NCI-H460 (cell line): ENCODE data around the gene ERGIC1. TPM values are rescaled to one million over a fixed set of nuclear protein-coding genes. Genes with fewer than 3 reads are reported as not detected.
"Not testable (repeated sequence)": the region's sequence is repeated elsewhere in the genome, so short reads cannot be mapped to it uniquely, and the experiment has no call there.

Experiments used
- DNase-seq: peaks from one replicate; pipeline ENCODE4 v3.0.0-alpha.2; 2016; ENCODE audit warnings: low read depth; ENCODE audit errors: extremely low read depth
- total RNA-seq: library from RNA; depleted of rRNA; stranded (reverse); fragments of >200 nt; shearing (Covaris generic); gene quantifications from 2 replicates; pipeline ENCODE4 v1.2.3, GENCODE V29; 2014

ERGIC1 gene
- total RNA-seq, 1 experiment from 2014 or later, result 189 TPM

DNA sequence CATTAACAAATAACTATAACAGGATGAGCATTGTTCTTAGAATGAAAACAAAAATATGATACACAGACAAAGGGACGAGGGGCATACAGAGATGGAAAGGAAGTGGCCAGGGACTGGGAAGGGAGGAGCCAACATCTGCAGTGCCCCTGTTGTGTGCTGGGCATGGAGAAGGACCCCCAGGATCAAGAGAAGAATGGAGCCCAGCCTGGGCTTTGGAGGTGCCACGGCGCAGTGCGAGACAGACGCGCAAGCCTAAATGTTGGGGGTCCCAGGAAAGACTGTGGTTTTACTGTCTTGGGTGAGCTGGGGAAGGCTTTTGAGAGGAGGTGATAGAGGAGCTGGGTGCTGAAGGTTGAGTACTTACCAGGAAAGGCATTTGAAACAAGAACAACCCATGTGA is 34.6 kb upstream of the ERGIC1 start:
- DNase-seq, result no peak

DNA sequence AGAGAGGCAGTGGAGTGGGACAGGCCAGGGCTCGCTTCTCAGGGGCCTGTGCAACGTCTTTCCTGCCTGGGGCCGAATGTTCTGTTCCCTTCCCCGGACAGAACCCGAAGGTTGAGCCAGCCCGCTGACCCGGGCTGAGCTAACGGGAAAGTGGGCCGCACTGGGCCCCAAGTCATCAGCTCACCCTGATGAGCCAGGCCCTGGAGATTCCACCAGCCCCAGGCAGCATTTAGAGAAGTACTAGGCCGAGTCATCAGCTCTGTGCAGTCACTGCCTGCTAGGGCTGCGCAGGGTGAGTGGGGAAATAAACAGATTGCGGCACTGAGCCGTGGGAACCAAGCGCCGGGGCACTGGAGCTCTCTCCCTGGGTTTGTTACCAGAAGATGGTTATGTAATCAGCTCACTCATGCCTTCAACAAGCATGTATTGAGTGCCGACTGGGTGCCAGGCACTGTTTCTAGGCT is 33.9 kb upstream of the ERGIC1 start:
- no peak for DNase-seq

DNA sequence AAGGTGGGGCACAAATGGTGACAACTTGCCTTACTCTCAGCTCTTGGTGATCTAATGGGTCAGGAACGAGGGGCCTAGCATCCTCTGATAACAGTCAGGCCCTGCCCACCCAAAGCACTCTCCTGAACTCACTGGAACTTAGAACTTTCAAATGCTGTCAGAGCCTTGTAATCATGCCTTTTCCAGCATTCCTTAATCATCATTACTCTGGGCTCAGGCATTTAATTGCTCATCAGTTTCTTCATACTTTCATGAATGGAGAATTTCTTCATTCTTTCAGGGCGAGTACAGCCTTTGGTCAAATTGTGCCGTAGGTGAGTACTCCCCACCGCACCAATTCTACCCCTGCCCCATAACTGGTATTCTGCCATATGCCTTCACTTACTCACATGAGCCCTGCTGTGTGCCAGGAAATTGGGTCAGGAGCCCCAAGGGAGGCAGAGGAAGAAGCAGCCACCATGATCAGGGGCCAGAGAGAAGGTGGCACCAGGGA is 32.8 kb upstream of the ERGIC1 start:
- DNase-seq, result no peak

DNA sequence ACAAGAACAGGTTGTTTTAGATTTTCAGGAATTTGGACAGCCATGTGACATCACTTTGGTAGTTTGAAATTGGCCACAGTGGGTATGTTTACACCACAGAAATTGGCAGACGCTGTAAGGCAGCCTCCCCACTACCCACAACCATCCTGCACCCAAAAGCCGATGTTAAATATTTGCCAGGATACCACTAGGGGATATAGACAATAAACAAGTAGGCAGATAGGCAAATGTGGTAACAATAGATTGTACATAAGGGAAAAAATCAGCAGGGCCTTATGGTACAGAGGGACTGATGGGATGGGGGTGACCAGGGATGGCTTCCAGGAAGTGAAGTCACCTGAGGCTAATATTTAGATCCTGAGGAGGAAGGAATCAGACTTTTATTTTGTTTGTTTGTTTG is 31.9 kb upstream of the ERGIC1 start:
- no peak for DNase-seq

DNA sequence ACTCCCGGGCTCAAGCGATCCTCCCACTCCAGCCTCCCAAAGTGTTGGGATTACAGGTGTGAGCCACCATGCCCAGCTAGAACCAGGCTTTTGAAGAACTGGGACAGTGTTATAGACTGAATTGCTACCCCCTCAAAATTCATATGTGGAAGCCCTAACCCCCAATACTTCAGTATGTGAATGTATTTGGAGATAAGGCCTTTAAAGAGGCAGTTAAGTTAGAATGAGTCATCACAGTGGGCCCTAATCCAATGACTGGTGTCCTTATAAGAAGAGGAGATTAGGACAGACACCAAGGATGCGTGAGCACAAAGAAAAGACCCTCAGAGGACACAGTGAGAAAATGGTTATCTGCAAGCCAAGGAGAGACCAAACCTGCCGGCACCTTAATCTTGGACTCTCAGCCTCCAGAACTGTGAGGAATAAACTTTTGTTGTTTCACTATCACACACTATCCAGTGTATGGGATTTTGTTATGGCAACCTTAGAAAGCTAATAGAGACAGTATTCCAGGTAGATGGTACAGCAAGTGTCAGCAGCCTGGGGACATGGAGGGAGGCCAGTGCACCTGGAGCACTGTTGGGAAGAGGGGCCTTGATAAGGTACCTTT is 31.4 kb upstream of the ERGIC1 start:
- DNase-seq, result no peak

DNA sequence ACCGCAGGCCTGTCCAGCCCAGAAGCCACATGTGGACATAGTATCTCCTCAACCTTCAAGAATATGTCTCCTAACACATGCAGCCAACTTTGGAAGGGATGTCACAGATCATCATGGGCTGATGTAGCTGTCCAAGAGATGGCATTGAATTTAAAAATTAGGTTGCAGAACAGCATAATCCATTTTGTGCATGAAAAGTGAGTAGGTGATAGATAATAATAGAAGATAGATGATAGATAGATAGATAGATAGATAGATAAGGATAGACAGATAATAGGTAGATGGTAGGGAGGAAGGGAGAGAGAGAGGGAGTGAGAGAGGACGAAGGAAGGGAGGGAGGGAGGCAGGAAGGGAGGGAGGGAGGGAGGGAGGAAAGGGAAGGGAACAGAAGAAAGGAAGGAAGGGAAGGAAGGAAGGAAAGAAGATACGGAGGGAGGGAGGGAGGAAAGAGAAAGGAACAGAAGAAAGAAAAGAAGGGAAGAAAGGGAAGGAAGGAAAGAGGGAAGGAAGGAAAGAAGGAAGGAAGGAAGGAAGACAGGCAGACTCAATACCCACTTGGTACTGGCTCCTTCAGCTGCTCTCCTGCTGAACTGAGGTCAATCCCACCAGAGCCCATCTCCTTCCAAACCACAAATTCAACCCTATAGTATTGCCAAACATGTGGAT is 28.9 kb upstream of the ERGIC1 start:
- no peak for DNase-seq

DNA sequence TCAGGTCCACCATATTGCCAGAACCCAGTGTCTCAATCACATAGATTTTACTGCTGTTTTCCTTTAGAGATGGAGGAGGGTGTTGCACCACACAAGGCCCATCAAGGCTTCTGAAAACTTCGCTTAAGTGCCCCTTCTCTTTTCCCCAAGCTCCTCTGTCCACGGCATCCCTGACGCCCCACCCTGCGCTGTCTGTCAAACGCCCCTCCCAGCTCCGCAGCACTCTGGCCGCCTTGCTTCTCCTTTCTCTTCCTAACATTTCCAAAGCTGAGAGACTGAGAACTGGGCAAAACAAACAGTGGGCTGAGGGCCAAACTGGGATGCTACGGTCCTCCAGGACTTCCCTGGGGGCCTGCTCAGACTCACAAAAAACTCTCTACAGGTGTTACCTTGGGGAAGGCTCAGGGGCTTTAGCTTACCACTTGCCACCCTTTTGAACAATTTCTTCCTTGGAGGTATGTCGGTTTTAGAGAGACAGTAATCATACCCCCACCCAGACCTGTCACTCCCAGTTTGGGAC is 28.3 kb upstream of the ERGIC1 start:
- no peak for DNase-seq

DNA sequence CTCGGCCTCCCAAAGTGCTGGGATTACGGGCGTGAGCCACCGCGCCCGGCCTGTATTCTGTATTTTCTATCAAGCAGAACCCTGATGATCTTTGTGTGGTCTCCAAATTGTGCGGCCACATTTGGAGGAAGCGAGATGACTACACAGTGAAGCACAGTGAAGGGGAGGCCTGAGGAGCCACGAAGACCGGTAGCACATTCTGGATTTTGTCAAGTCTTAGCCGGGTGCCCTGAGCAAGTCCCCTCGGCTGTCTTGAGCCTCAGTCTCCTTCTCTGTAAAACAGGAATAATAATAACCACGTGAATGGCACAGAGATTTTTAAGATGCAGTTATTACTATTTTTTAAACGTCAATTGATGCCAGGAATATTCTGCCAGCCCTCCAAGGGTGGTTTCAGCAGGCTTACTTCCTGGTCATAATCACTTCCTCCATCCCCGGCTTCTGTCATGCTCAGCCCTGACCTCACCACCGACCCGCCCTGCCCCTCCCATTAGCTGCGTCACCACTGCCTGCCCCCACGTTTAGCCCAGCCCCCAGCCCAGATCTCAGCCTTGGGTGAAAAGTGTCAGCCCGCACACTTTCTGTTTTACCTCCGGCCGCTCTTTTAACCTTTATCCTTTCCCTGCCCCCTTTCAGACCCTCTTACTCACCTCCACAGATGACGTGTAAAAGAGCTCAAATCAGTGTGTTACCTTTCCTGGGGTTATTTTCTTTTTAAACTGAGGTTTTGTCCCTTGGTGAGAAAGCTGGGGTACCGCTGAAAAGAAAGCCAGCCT is 27.0 kb upstream of the ERGIC1 start:
- DNase-seq, result peak; percentile 93

DNA sequence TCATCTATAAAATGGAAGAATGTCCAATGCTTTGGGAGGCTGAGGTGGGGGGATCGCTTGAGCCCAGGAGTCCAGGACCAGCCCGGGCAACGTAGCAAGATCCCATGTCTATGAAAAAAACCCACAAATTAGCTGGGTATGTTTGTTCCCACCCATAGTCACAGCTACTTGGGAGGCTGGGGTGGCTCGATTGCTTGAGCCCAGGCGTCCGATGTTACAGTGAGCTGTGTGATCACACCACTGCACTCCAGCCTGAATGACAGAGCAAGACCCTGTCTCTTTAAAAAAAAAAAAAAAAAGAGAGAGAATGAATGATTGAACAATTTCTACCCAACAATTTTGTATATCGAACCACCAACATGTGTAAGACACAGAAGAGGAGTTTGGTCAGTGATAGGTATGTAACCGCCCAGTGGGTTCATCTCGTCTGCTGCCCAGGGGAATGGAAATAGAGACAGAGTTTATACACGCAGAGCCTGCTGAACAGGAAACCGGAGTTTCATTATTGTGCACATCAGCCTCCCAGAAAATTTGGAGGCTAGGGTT is 26.2 kb upstream of the ERGIC1 start:
- no peak for DNase-seq

DNA sequence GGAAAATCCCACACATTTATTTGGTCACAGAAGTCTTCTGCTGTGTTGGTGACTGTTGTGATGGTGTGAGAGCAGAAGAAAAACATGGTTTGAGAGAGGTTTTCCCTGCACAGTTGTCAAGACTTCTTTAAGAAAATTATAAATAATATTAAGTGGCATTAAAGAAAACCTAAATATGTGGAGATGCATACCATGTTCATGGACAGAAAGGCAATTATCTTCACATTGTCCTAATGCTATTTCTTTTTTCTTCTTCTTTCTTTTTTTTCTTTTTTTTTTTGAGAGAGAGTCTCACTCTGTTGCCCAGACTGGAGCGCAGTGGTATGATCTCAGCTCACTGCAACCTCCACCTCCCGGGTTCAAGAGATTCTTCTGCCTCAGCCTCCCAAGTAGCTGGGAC is 24.3 kb upstream of the ERGIC1 start:
- DNase-seq, result no peak

DNA sequence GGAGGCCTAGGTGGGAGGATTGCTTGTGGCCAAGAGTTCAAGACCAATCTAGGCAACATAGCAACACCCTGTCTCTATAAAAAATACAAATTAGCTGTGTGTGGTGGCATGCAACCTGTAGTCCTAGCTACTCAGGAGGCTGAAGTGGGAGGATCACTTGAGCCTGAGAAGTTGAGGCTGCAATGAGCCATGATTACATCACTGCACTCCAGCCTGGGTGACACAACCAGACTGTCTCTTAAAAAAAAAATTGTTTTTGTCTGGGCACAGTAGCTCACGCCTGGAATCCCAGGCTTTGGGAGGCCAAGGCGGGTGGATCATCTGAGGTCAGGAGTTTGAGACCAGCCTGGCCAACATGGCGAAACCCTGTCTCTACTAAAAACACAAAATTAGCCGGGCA is 23.1 kb upstream of the ERGIC1 start:
- not testable (repeated sequence) for DNase-seq

DNA sequence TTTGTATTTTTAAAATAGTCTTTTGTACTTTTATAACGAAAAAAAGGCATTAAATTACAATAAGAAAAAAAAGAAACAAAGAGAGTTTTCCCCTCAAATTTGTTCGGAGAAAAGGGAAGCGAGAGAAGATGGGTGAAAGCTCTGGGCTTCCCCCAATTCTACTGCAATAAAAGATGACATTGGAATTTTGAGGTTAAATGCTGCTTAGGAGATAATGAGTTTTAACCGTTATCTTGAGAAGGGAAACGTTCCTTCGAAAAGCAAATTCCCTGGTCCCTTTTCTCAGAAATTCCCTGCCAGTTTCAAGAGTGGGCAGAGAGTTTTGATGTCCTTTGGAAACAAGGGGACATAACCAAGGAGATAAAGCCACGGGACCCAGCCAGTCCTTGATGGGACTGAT is 18.4 kb upstream of the ERGIC1 start:
- no peak for DNase-seq

DNA sequence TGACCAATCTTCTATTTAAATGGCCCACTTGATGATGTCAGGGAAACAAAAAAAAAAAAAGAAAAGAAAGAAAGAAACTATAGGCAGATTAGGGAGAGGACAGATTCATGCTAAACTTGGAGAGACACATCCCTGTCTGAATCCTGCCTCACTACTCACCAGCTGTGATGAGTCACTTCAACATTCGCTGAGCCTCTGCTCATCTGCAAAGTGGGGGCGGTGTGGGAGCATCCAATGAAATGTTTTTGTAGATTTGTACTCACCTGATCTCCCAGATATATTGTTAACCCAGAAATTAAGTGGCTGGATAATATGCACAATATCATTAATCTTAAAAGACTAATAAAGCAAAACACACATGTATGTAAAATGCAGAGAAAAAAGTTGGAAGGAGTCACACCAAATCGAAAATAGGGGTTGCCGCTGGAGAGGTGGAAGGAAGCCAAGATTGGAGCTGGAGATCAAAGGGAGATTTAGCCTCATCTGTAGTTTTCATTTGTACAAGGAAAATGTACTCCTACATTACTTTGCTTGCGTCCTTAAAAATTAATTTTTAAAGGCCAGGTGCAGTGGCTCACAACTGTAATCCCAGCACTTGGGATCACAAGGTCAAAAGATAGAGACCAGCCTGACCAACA is 17.0 kb upstream of the ERGIC1 start:
- DNase-seq, result no peak

DNA sequence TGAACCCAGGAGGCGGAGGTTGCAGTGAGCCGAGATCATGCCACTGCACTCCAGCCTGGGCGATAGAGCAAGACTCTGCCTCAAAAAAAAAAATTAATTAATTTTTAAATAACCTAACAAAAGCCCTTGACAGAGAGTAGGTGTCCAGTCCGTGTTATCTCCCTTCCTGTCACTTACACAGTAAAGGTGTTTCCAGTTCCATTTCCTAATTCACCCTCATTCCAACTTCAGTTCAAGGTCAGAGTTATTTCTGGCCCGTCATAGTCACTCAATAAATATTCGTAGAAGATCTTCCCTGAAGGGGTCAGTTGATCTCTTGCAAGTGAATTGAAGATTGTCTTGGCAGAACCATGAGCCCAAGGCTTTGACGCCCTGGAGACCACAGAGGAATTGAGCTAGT is 16.4 kb upstream of the ERGIC1 start:
- DNase-seq, result no peak

DNA sequence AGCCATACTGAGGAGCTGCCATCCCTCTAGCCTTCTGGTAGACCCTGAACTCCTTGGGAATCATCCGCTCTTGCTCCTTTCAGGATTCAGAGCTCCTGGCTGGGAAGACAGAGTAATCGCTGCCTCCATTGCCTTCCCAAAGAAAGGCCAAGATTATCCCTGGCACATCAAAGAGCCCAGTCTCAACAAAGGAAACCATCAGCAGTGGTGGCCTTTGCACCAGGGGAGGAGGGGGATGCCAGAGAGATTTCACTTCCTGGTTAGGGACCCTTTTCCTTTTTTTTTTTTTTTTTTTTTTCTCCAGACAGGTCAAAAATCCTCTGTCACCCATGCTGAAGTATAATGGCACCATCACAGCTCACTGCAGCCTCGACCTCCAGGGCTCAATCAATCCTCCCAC is 16.0 kb upstream of the ERGIC1 start:
- no peak for DNase-seq

DNA sequence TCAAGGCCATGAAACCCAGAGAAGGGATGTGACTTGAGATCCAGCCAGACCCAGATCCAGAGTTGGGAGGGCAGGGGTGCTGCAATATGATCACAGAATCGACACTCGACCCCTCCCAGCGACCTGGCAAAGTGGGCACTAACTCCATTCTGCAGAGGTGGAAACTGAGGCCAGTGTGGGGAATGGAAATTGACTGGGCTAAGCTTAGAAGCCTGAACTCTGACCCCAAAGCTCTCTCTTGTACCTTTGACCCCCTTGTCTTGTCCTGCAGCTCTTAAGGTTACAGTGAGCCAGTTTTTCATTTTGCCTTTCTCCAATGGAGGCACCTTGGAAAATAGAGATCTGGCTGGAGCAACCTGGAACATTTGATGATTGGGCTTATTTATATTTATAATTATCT is 14.5 kb upstream of the ERGIC1 start:
- DNase-seq, result no peak

DNA sequence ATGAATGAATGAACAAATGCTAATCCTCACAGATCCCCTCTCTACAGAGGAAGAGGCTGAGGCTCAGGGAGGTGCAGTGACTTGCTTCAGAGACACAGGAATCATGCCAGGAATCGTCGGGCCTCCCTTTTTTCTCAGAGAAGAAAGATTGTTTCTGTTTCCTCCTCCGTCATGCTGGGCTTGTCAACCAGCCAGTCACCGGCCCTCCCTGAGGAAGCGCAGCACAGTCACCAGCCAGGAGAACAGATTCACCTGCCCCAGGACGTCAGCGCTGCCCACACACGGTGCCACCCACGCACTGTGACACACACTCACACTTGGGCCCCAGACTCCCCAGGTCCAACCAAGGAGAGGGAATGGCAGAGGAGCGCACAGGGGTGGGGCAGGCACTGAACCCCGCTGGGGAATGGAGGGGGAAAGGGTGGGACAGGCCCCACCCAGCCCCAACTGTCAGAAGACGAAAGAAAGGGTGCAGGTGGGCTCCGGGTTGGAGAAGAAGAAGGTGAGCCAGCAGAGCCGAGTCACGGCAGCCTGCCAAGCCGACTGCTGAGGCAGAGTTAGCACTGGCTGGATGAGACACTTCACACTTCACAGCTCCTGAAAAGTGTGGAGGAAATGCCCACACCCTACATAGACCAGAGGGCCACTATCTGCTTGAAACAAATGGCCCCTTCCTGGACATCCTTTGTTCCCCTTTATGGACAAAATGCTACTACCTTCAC is 13.8 kb upstream of the ERGIC1 start:
- no peak for DNase-seq

DNA sequence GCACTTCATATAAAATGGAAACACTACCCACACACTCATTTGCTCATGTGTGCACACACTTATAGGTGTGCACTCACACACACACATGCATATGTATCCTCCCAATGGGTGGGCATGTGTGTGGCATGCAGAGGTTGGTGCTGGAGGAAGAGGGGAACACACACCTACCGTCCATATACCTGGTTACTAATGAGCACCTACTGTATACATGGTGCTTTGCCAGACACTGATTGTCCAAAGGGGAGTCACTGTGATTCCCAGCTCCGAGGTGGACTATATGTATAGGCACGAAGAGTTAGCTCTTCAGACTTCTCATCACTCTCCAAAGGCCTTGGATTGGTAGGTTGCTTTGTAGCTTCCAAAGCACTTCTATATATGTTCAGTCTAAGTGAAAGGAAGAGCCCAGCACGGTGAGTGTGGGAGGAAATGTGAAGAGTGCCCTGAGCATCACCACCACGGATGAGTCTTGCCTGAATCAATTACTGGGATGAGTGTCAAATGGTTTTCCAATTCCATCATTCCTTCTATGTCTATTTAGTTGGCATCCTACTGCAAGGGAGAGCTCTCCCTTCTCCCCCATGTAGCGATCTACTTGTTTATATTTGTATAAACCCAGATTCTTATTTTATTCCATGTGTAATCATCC is 12.6 kb upstream of the ERGIC1 start:
- no peak for DNase-seq

DNA sequence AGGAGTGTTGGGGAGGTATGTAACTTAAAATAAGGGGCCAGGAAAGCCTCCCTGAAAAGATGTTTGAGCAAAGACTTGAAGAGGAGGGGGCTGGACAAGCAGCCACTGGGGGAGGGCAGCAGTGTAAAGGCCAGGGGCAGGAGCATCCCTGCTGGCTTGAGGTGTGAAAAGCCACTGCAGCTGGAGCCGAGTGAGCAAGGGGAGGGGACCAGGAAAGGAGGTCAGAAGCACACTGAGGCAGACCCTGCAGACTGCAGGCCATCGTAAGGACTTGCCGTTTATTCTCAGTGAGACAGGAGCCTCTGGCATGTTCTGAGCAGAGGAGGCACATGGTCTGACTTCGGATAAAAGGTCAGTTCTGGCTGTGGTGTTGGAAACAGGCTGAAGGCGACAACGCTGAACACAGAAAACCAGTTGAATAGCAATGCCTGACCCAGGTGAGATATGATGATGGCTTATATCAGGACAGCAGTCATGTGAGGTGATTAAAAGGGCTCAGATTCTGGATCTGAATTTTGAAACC is 10.2 kb upstream of the ERGIC1 start:
- DNase-seq, result no peak
